ENCODE results near the gene FAM78A. TPM values are rescaled to one million over a fixed set of nuclear protein-coding genes. Genes with fewer than 3 reads are reported as not detected.

The FAM78A gene
- total and polyA plus RNA-seq, 7 experiments from 2014 or later: 10.5 to 114 (median 66.0) TPM

DNA sequence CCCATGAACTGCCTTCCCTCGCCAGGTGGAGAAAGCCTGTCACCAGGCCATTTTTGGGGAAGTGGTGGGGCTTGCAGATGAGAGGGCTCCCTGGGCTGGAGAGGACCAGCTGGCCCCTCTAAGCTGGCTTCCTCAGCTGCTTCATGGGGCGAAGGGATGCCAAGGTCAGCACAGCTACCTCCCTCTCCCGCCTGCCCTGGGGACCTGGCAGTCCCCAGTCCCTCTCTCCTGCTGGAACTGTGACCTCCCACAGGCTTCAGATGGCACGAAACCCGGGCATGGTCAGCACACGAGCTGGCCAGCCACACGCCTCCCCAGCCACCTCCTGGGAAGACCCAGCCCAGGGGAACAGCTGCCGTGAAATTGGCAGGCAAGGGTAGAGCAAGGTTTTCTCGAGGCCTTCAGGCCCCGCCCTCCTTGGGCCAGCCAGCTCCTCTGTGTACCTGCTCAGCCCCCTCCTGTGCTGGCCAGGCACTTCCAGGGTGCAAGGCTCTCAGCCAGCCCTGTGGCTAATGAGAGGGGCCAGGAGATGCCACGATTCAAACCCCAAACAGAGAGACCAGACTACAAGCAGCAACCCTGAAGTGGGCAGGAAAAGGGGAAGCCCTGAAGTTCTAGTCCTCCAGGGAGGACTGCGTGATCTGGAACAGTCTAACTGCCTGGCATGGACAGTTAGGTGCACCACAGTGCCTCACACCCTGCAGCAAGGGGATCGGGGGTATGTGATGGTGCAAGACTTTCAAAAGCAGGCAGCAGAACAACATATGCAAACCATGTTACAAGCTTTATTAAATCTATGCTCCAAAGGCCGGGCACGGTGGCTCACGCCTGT is 26.1 kb upstream of the FAM78A start:
- H3K4me3 Mint-ChIP-seq: no peak overlapping the region
- Histone ChIP-seq H3K4me3 (ENCODE audit: low read length) (no peak overlapping the region), H3K27me3 (ENCODE audit: control insufficient read depth in 2 of 2, insufficient read depth in 2 of 2, low read length in 2 of 2) (no peaks in the 10 kb centered on the region), H3K9me3 (ENCODE audit: control insufficient read depth in 2 of 3, low read length in 3 of 3) (no peaks in the 10 kb centered on the region), H3K4me1 (ENCODE audit: control insufficient read depth in 2 of 2, insufficient read depth in 2 of 2, low read length in 2 of 2) (no peaks in the 10 kb centered on the region), H3K36me3 (ENCODE audit: control insufficient read depth in 2 of 3, insufficient read depth in 3 of 3, low read length in 3 of 3) (no peaks in the 10 kb centered on the region), H3K27ac (ENCODE audit: low read depth, low read length) (no peak overlapping the region)
- H3K36me3 Mint-ChIP-seq: no peaks in the 10 kb centered on the region
- ChIA-PET CTCF (interaction anchor here (0.6 to 1.0 kb wide), 2 partner anchors 10 to 13 kb away, joined by 3 to 5 read pairs; no protein-coding TSS in a partner anchor), POLR2A (interaction anchor here (0.7 kb wide), 1 partner anchor 13 kb away, joined by 3 read pairs; no protein-coding TSS in a partner anchor)
- DNase-seq (no peak), ATAC-seq (no peak)
- no peaks in the 10 kb centered on the region for H3K27me3 Mint-ChIP-seq
- no peaks in the 10 kb centered on the region for H3K4me1 Mint-ChIP-seq
- intact Hi-C loops (cut with micrococcal nuclease): no loop called here
- no peak overlapping the region for H3K27ac Mint-ChIP-seq
- H3K9me3 Mint-ChIP-seq: no peaks in the 10 kb centered on the region

DNA sequence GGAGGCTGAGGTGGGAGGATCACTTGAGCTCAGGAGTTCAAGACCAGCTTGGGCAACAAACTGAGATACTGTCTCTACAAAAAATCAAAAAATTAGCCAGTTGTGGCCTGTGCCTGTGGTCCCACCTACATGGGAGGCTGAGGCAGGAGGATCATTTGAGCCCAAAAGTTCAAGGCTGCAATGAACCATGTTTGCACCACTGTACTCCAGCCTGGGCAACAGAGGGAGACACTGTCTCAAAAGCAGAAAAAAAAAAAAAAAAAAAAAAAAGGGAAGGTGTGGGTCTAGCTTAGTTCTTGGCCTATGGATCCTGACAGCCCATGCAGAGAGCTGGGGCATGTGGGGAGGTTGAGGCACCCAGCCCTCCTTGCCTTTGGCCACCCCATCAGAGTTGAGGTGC is 24.1 kb upstream of the FAM78A start:
- POLR2A ChIA-PET: no interaction called here
- no peak for ATAC-seq

DNA sequence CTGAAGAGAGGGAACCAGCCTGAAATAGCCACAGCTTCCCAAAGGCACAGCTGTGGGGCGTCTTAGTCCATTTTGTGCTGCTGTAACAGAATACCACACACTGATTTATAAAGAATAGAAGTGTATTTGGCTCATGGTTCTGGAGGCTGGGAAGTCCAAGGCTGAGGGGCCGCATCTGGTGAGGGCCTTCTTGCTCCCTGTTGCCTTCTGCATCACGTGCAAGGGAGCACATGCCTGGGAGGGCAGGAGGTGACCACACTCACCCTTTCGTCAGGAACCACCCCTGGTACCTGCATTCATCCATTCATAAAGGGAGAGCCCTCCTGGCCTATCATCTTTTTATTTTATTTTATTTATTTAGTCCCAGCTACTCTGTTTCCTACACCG is 23.6 kb upstream of the FAM78A start:
- Histone ChIP-seq H3K4me1 (ENCODE audit: control insufficient read depth in 2 of 2, insufficient read depth in 2 of 2, low read length in 2 of 2) (no peaks in the 10 kb centered on the region), H3K36me3 (ENCODE audit: control insufficient read depth in 2 of 3, insufficient read depth in 3 of 3, low read length in 3 of 3) (no peaks in the 10 kb centered on the region), H3K4me3 (ENCODE audit: low read length) (no peak overlapping the region), H3K27ac (ENCODE audit: low read depth, low read length) (no peak overlapping the region), H3K27me3 (ENCODE audit: control insufficient read depth in 2 of 2, insufficient read depth in 2 of 2, low read length in 2 of 2) (no peaks in the 10 kb centered on the region), H3K9me3 (ENCODE audit: control insufficient read depth in 2 of 3, low read length in 3 of 3) (no peaks in the 10 kb centered on the region)
- intact Hi-C loops (cut with micrococcal nuclease): no loop called here
- no peaks in the 10 kb centered on the region for H3K4me1 Mint-ChIP-seq
- no peak for ATAC-seq
- no peaks in the 10 kb centered on the region for H3K36me3 Mint-ChIP-seq
- H3K27me3 Mint-ChIP-seq: peaks cover 0 to 2% (median 0%) of the 10 kb centered on the region in 5 donors
- H3K27ac Mint-ChIP-seq: no peak overlapping the region
- POLR2A ChIA-PET: no interaction called here
- no peak for DNase-seq
- CTCF ChIA-PET: interaction anchor here (1.1 kb wide), 1 partner anchor 11 kb away, joined by 3 read pairs; no protein-coding TSS in a partner anchor
- H3K4me3 Mint-ChIP-seq: no peak overlapping the region
- H3K9me3 Mint-ChIP-seq: no peaks in the 10 kb centered on the region

More for the DNA sequence above, 24.1 kb upstream of the FAM78A start:
- Histone ChIP-seq H3K4me3 (ENCODE audit: low read length) (no peak overlapping the region), H3K27me3 (ENCODE audit: control insufficient read depth in 2 of 2, insufficient read depth in 2 of 2, low read length in 2 of 2) (no peaks in the 10 kb centered on the region), H3K36me3 (ENCODE audit: control insufficient read depth in 2 of 3, insufficient read depth in 3 of 3, low read length in 3 of 3) (no peaks in the 10 kb centered on the region), H3K27ac (ENCODE audit: low read depth, low read length) (no peak overlapping the region), H3K4me1 (ENCODE audit: control insufficient read depth in 2 of 2, insufficient read depth in 2 of 2, low read length in 2 of 2) (no peaks in the 10 kb centered on the region), H3K9me3 (ENCODE audit: control insufficient read depth in 2 of 3, low read length in 3 of 3) (no peaks in the 10 kb centered on the region)
- no peak overlapping the region for H3K4me3 Mint-ChIP-seq
- no peak for DNase-seq
- H3K4me1 Mint-ChIP-seq: no peaks in the 10 kb centered on the region
- peaks cover 0 to 2% (median 0%) of the 10 kb centered on the region in 5 donors for H3K27me3 Mint-ChIP-seq
- H3K36me3 Mint-ChIP-seq: no peaks in the 10 kb centered on the region
- no peaks in the 10 kb centered on the region for H3K9me3 Mint-ChIP-seq
- H3K27ac Mint-ChIP-seq: no peak overlapping the region
- intact Hi-C loops (cut with micrococcal nuclease): no loop called here
- CTCF ChIA-PET: interaction anchor here (1.1 kb wide), 1 partner anchor 10 kb away, joined by 3 read pairs; no protein-coding TSS in a partner anchor

DNA sequence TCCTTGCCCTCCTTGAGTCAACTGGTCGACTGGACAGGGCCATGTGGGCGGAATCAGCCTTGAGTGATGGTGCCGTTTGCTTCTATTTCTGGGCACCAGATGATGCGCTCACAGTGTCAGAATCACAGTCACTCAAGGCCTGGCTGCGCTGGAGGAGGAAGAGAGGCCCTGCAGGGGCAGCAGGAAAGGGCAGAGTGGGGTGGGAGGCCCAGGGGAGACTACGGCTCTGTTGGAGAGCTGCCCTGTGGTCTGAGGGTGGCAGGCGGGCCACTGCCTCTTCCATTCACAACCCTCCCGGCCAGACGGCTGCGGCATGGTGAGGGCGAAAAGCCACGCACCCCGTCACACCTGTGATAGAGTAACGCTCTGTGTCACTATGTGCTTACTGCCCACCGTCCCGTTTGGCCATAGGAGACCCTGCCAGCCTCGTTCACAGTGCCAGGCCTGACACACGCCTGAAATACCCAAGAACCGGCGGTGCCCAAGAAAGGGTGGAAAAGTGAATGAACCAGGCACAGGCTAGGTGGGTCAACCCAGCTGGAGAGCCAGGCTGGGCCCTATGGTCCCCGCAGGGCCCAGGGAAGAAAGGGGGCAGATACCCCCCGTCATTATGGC is 23.1 kb upstream of the FAM78A start:
- Histone ChIP-seq H3K4me1 (ENCODE audit: control insufficient read depth in 2 of 2, insufficient read depth in 2 of 2, low read length in 2 of 2) (no peaks in the 10 kb centered on the region), H3K36me3 (ENCODE audit: control insufficient read depth in 2 of 3, insufficient read depth in 3 of 3, low read length in 3 of 3) (no peaks in the 10 kb centered on the region), H3K27me3 (ENCODE audit: control insufficient read depth in 2 of 2, insufficient read depth in 2 of 2, low read length in 2 of 2) (no peaks in the 10 kb centered on the region), H3K9me3 (ENCODE audit: control insufficient read depth in 2 of 3, low read length in 3 of 3) (no peaks in the 10 kb centered on the region), H3K4me3 (ENCODE audit: low read length) (no peak overlapping the region), H3K27ac (ENCODE audit: low read depth, low read length) (no peak overlapping the region)
- Mint-ChIP-seq H3K27me3 (peaks cover 0 to 2% (median 0%) of the 10 kb centered on the region in 5 donors), H3K4me1 (no peaks in the 10 kb centered on the region), H3K4me3 (no peak overlapping the region), H3K36me3 (no peaks in the 10 kb centered on the region), H3K9me3 (no peaks in the 10 kb centered on the region), H3K27ac (no peak overlapping the region)
- DNase-seq (no peak), ATAC-seq (no peak)
- intact Hi-C loops (cut with micrococcal nuclease): no loop called here
- ChIA-PET CTCF (no interaction called here), POLR2A (no interaction called here)

DNA sequence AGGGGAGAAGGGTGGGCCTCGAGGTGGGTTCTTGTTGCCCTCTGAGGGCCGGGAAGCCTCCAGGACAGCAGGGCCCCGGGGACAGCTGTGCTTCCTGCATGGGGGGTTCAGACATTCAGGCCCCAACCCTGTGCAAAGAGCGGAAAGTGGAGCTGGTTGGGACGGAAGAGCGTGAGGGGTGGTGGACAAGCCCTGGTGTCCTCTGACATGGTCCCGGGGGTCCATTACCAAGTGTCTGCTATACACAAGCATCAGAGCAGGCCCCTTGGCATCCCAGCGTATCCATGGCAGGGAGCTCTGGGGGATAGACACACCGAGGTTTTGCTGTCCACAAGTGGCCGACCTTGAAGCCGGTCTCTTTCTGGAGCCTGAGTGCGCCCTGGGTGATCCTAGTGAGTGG is 22.5 kb upstream of the FAM78A start:
- Histone ChIP-seq H3K27me3 (ENCODE audit: control insufficient read depth in 2 of 2, insufficient read depth in 2 of 2, low read length in 2 of 2) (no peaks in the 10 kb centered on the region), H3K9me3 (ENCODE audit: control insufficient read depth in 2 of 3, low read length in 3 of 3) (no peaks in the 10 kb centered on the region), H3K27ac (ENCODE audit: low read depth, low read length) (no peak overlapping the region), H3K4me3 (ENCODE audit: low read length) (no peak overlapping the region), H3K4me1 (ENCODE audit: control insufficient read depth in 2 of 2, insufficient read depth in 2 of 2, low read length in 2 of 2) (no peaks in the 10 kb centered on the region), H3K36me3 (ENCODE audit: control insufficient read depth in 2 of 3, insufficient read depth in 3 of 3, low read length in 3 of 3) (no peaks in the 10 kb centered on the region)
- ChIA-PET CTCF (interaction anchor here (0.6 kb wide), 1 partner anchor 83 kb away, joined by 4 read pairs; no protein-coding TSS in a partner anchor), POLR2A (no interaction called here)
- intact Hi-C loops (cut with micrococcal nuclease): no loop called here
- no peaks in the 10 kb centered on the region for H3K4me1 Mint-ChIP-seq
- H3K4me3 Mint-ChIP-seq: no peak overlapping the region
- peaks cover 0 to 2% (median 0%) of the 10 kb centered on the region in 5 donors for H3K27me3 Mint-ChIP-seq
- H3K27ac Mint-ChIP-seq: no peak overlapping the region
- no peaks in the 10 kb centered on the region for H3K36me3 Mint-ChIP-seq
- ATAC-seq (no peak), DNase-seq (no peak)
- no peaks in the 10 kb centered on the region for H3K9me3 Mint-ChIP-seq

DNA sequence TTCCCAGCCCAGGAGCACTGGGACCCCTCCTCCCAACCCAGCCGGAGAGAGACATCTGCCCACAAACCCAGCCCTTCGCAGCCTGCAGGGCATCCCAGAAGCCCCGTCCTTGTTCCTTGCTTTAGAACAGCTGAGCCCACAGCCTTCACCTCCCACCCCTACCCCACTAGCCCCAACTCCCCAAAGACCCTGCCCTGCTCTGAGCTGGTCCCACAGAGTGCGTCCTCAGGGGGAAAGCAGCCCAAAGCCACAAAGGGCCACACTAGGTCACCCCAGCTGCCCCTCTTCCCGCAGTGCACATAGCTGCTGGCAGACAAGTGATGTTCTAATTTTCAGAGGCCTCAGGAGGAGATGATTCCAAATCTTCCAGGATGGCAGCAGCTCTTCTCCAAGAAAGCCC is 22.0 kb upstream of the FAM78A start:
- Mint-ChIP-seq H3K4me1 (no peaks in the 10 kb centered on the region), H3K9me3 (no peaks in the 10 kb centered on the region), H3K4me3 (no peak overlapping the region), H3K36me3 (no peaks in the 10 kb centered on the region), H3K27ac (no peak overlapping the region), H3K27me3 (peaks cover 0 to 2% (median 0%) of the 10 kb centered on the region in 5 donors)
- no peaks in the 10 kb centered on the region for H3K9me3 ChIP-seq (ENCODE audit: control insufficient read depth in 2 of 3, low read length in 3 of 3)
- no peaks in the 10 kb centered on the region for H3K4me1 ChIP-seq (ENCODE audit: control insufficient read depth in 2 of 2, insufficient read depth in 2 of 2, low read length in 2 of 2)
- POLR2A ChIA-PET: no interaction called here
- CTCF ChIA-PET: interaction anchor here (0.6 kb wide), 1 partner anchor 82 kb away, joined by 4 read pairs; no protein-coding TSS in a partner anchor
- intact Hi-C loops (cut with micrococcal nuclease): no loop called here
- no peak overlapping the region for H3K27ac ChIP-seq (ENCODE audit: low read depth, low read length)
- DNase-seq: no peak
- H3K4me3 ChIP-seq (ENCODE audit: low read length): no peak overlapping the region
- no peaks in the 10 kb centered on the region for H3K36me3 ChIP-seq (ENCODE audit: control insufficient read depth in 2 of 3, insufficient read depth in 3 of 3, low read length in 3 of 3)
- ATAC-seq: no peak
- no peaks in the 10 kb centered on the region for H3K27me3 ChIP-seq (ENCODE audit: control insufficient read depth in 2 of 2, insufficient read depth in 2 of 2, low read length in 2 of 2)

Data from naive thymus-derived CD4-positive, alpha-beta T cell (primary cell).